Activated T-cell treated with anti-CD3 and anti-CD28 coated beads, Interleukin-2, amount 50 U/mL, for 24 hours (primary cell): Measurements from ENCODE around the gene CD163.
"Not testable (repeated sequence)": the region's sequence is repeated elsewhere in the genome, so short reads cannot be mapped to it uniquely, and the experiment has no call there.

Experiments used
- DNase-seq: peaks from one replicate; pipeline ENCODE4 v3.0.0-alpha.2; 2020
- H3K27ac Mint-ChIP-seq: 2 replicates; pipeline ENCODE4 v1.8.0; 2020; ENCODE audit warnings: mild to moderate bottlenecking, mixed read lengths
- H3K27me3 Mint-ChIP-seq: 2 replicates; pipeline ENCODE4 v1.8.0; 2020; ENCODE audit warnings: mixed read lengths
- H3K36me3 Mint-ChIP-seq: 2 replicates; pipeline ENCODE4 v1.8.0; 2020; ENCODE audit warnings: low read depth, mixed read lengths
- H3K4me1 Mint-ChIP-seq: 2 replicates; pipeline ENCODE4 v1.8.0; 2020; ENCODE audit warnings: low read depth, mixed read lengths
- H3K4me3 Mint-ChIP-seq: 2 replicates; pipeline ENCODE4 v1.8.0; 2020; ENCODE audit warnings: mild to moderate bottlenecking, moderate library complexity, mixed read lengths
- H3K9me3 Mint-ChIP-seq: 2 replicates; pipeline ENCODE4 v1.8.0; 2020; ENCODE audit warnings: mixed read lengths

The CD163 gene

GRCh38 chr12:7437494-7437893 lies 66.1 kb downstream of the CD163 start:
- not testable (repeated sequence) for H3K9me3 Mint-ChIP-seq, H3K27ac Mint-ChIP-seq, H3K36me3 Mint-ChIP-seq, DNase-seq, H3K4me3 Mint-ChIP-seq, H3K4me1 Mint-ChIP-seq
- peaks cover 30% of the 10 kb centered on the region for H3K27me3 Mint-ChIP-seq

- H3K27ac Mint-ChIP-seq = no peak overlapping the region
- peaks cover 4% of the 10 kb centered on the region for H3K4me1 Mint-ChIP-seq
Measured at GRCh38 chr12:7434670-7435069, 68.9 kb downstream of the CD163 start.

GRCh38 chr12:7433276-7433822 lies 70.2 kb downstream of the CD163 start:
- no peak for DNase-seq
- Mint-ChIP-seq H3K36me3 (no peaks in the 10 kb centered on the region), H3K4me3 (no peak overlapping the region), H3K27me3 (peaks cover 3% of the 10 kb centered on the region), H3K27ac (no peak overlapping the region), H3K4me1 (peaks cover 1% of the 10 kb centered on the region), H3K9me3 (no peaks in the 10 kb centered on the region)

More at GRCh38 chr12:7434670-7435069, 68.9 kb downstream of the CD163 start:
- Mint-ChIP-seq H3K9me3 (no peaks in the 10 kb centered on the region), H3K27me3 (peaks cover 15% of the 10 kb centered on the region), H3K4me3 (no peak overlapping the region), H3K36me3 (peaks cover under 1% of the 10 kb centered on the region)
- DNase-seq = no peak

- no peak for DNase-seq
- H3K27me3 Mint-ChIP-seq = no peaks in the 10 kb centered on the region
- H3K27ac Mint-ChIP-seq = no peak overlapping the region
- peaks cover 1% of the 10 kb centered on the region for H3K4me1 Mint-ChIP-seq
- H3K36me3 Mint-ChIP-seq = no peaks in the 10 kb centered on the region
- H3K9me3 Mint-ChIP-seq = no peaks in the 10 kb centered on the region
- H3K4me3 Mint-ChIP-seq = no peak overlapping the region
Measured at GRCh38 chr12:7431993-7432685, 71.4 kb downstream of the CD163 start.
